Naive thymus-derived CD4-positive, alpha-beta T cell (primary cell): ENCODE data around the gene ROGDI. TPM values are rescaled to one million over a fixed set of nuclear protein-coding genes. Genes with fewer than 3 reads are reported as not detected.

ENCODE experiments used
- ATAC-seq: fragments of 150-1000 bp; cut with Tn5 transposase; 2 replicates; pipeline ENCODE4 v1.10.0; 2021; ENCODE audit warnings: mild to moderate bottlenecking, moderate library complexity
- CTCF ChIA-PET: fragments of 350-600 bp; sonication (Branson Sonifier 250); formaldehyde crosslinking; loops from one replicate; lab custom pipeline; 2021; ENCODE audit warnings: antibody characterized with exemption; lab: Charles Lee
- POLR2A ChIA-PET: fragments of 350-600 bp; sonication (Branson Sonifier 250); formaldehyde crosslinking; loops from one replicate; lab custom pipeline; 2021; ENCODE audit warnings: antibody characterized with exemption, inconsistent platforms; lab: Charles Lee
- DNase-seq, 9 donors: peaks; one replicate each; pipeline versions ENCODE4 v3.0.0 to v3.0.0-alpha.2; 2020 to 2022; ENCODE audit warnings: mixed read lengths in 1 of 9
- H3K27ac ChIP-seq: one replicate; pipeline ENCODE4 v1.7.0; 2013; ENCODE audit warnings: mild to moderate bottlenecking, low read depth, low read length, moderate library complexity
- H3K27me3 ChIP-seq, 2 donors: one replicate each; pipeline ENCODE4 v1.7.0; 2013; ENCODE audit warnings: low read length in 2 of 2, mild to moderate bottlenecking in 2 of 2, moderate library complexity in 2 of 2; ENCODE audit not compliant: control insufficient read depth in 2 of 2, insufficient read depth in 2 of 2
- H3K36me3 ChIP-seq, 3 experiments: 1 replicate in 2 of 3; 2 replicates in 1 of 3; pipeline ENCODE4 v1.7.0; 2013; ENCODE audit warnings: low read length in 3 of 3, mild to moderate bottlenecking in 3 of 3, moderate library complexity in 1 of 3; ENCODE audit not compliant: insufficient read depth in 3 of 3, control insufficient read depth in 2 of 3
- H3K4me1 ChIP-seq, 2 donors: one replicate each; pipeline ENCODE4 v1.7.0; 2013; ENCODE audit warnings: low read length in 2 of 2, mild to moderate bottlenecking in 2 of 2, moderate library complexity in 1 of 2; ENCODE audit not compliant: control insufficient read depth in 2 of 2, insufficient read depth in 2 of 2
- H3K4me3 ChIP-seq: 2 replicates; pipeline ENCODE4 v1.7.0; 2013; ENCODE audit warnings: mild to moderate bottlenecking, low read length
- H3K9me3 ChIP-seq, 3 experiments: 1 replicate in 2 of 3; 2 replicates in 1 of 3; pipeline ENCODE4 v1.7.0; 2013; ENCODE audit warnings: low read length in 3 of 3; ENCODE audit not compliant: control insufficient read depth in 2 of 3
- H3K27ac Mint-ChIP-seq, 9 donors: one replicate each; pipeline ENCODE4 v1.8.0; 2020 to 2022; ENCODE audit warnings: mixed read lengths in 9 of 9, mild to moderate bottlenecking in 8 of 9, moderate library complexity in 5 of 9, inconsistent platforms in 2 of 9
- H3K27me3 Mint-ChIP-seq, 5 donors: one replicate each; pipeline ENCODE4 v1.8.0; 2021 to 2022; ENCODE audit warnings: mixed read lengths in 5 of 5, mild to moderate bottlenecking in 1 of 5
- H3K36me3 Mint-ChIP-seq, 5 donors: one replicate each; pipeline ENCODE4 v1.8.0; 2020 to 2022; ENCODE audit warnings: mixed read lengths in 5 of 5, mild to moderate bottlenecking in 3 of 5, inconsistent platforms in 1 of 5
- H3K4me1 Mint-ChIP-seq, 7 donors: one replicate each; pipeline ENCODE4 v1.8.0; 2020 to 2022; ENCODE audit warnings: mixed read lengths in 7 of 7, mild to moderate bottlenecking in 3 of 7, inconsistent platforms in 1 of 7
- H3K4me3 Mint-ChIP-seq, 10 donors: one replicate each; pipeline ENCODE4 v1.8.0; 2020 to 2022; ENCODE audit warnings: mild to moderate bottlenecking in 10 of 10, mixed read lengths in 10 of 10, moderate library complexity in 6 of 10, inconsistent platforms in 2 of 10
- H3K9me3 Mint-ChIP-seq, 11 donors: one replicate each; pipeline ENCODE4 v1.8.0; 2020 to 2022; ENCODE audit warnings: mixed read lengths in 11 of 11, mild to moderate bottlenecking in 4 of 11, inconsistent platforms in 1 of 11, moderate library complexity in 1 of 11
- intact Hi-C, 2 donors: fragments of 100-400 bp; cut with micrococcal nuclease; formaldehyde crosslinking; loops; one replicate each; pipeline ENCODE4 v1.15.1; 2023
- polyA plus RNA-seq, 2 donors: library from polyadenylated mRNA; unstranded; fragments of 300-500 nt; fragmentation: Illumina TruSeq; gene quantifications; one replicate each; pipeline ENCODE4 v1.2.3, GENCODE V29; 2021
- total RNA-seq, 6 experiments: library from RNA in 5 of 6; stranded (reverse) in 5 of 6; gene quantifications; 1 replicate in 5 of 6; 2 replicates in 1 of 6; pipeline ENCODE4 v1.2.3 and lab custom pipeline; 2021 to 2026

Gene ROGDI
- total and polyA plus RNA-seq, 7 experiments from 2014 or later, result 7.4 to 29.0 (median 8.6) TPM

GRCh38 chr16:4760221-4760910 lies 42.1 kb downstream of the ROGDI start:
- H3K4me1 ChIP-seq, result peaks cover 0 to under 1% of the 10 kb centered on the region in 2 donors
- peaks cover 0 to 84% (median 24%) of the 10 kb centered on the region in 3 experiments for H3K36me3 ChIP-seq
- Mint-ChIP-seq H3K27ac (peak overlapping the region in 1 of 9 donors; percentile 81), H3K27me3 (no peaks in the 10 kb centered on the region), H3K4me1 (peaks cover 0 to 16% (median 9%) of the 10 kb centered on the region in 7 donors), H3K36me3 (peaks cover 4 to 35% (median 16%) of the 10 kb centered on the region in 5 donors), H3K4me3 (no peak overlapping the region), H3K9me3 (peaks cover 0 to 5% (median 0%) of the 10 kb centered on the region in 11 donors)
- no peak for DNase-seq
- no peak overlapping the region for H3K4me3 ChIP-seq
- no peak overlapping the region for H3K27ac ChIP-seq
- CTCF ChIA-PET, result no interaction called here
- intact Hi-C loops, result loop anchor here in 1 of 2 donors (10.0 kb wide), 1 partner anchor 346 kb away; the partner anchor contains the start of gene CORO7
- no peaks in the 10 kb centered on the region for H3K27me3 ChIP-seq
- ATAC-seq, result no peak
- H3K9me3 ChIP-seq, result no peaks in the 10 kb centered on the region
- POLR2A ChIA-PET, result interaction anchor here (0.6 kb wide), 1 partner anchor 40 kb away, joined by 4 read pairs; no protein-coding TSS in a partner anchor

- Mint-ChIP-seq H3K27me3 (no peaks in the 10 kb centered on the region), H3K36me3 (peaks cover 4 to 43% (median 22%) of the 10 kb centered on the region in 5 donors), H3K9me3 (peaks cover 0 to 5% (median 0%) of the 10 kb centered on the region in 11 donors), H3K4me1 (peaks cover 0 to 6% (median 3%) of the 10 kb centered on the region in 7 donors), H3K27ac (no peak overlapping the region), H3K4me3 (no peak overlapping the region)
- ATAC-seq (no peak), DNase-seq (no peak)
- Histone ChIP-seq H3K4me1 (no peaks in the 10 kb centered on the region), H3K27me3 (no peaks in the 10 kb centered on the region), H3K27ac (no peak overlapping the region), H3K36me3 (peaks cover 0 to 89% (median 13%) of the 10 kb centered on the region in 3 experiments), H3K9me3 (no peaks in the 10 kb centered on the region), H3K4me3 (no peak overlapping the region)
- POLR2A ChIA-PET, result interaction anchor here (1.1 kb wide), 1 partner anchor 13 kb away, joined by 3 read pairs; no protein-coding TSS in a partner anchor
- CTCF ChIA-PET, result no interaction called here
- intact Hi-C loops, result no loop called here
These were observed 46.7 kb downstream of the ROGDI start for GRCh38 chr16:4755687-4756086.

- Histone ChIP-seq H3K4me1 (no peaks in the 10 kb centered on the region), H3K27me3 (no peaks in the 10 kb centered on the region), H3K27ac (no peak overlapping the region), H3K4me3 (no peak overlapping the region), H3K36me3 (peaks cover 0 to 82% (median 10%) of the 10 kb centered on the region in 3 experiments), H3K9me3 (no peaks in the 10 kb centered on the region)
- ChIA-PET CTCF (no interaction called here), POLR2A (no interaction called here)
- ATAC-seq (no peak), DNase-seq (no peak)
- intact Hi-C loops, result no loop called here
- Mint-ChIP-seq H3K4me1 (peaks cover 0 to 4% (median 2%) of the 10 kb centered on the region in 7 donors), H3K4me3 (no peak overlapping the region), H3K27me3 (no peaks in the 10 kb centered on the region), H3K36me3 (peaks cover 4 to 38% (median 19%) of the 10 kb centered on the region in 5 donors), H3K9me3 (peaks cover 0 to 5% (median 0%) of the 10 kb centered on the region in 11 donors), H3K27ac (no peak overlapping the region)
These were observed 47.6 kb downstream of the ROGDI start for GRCh38 chr16:4754865-4755264.

GRCh38 chr16:4753227-4753626 lies 49.2 kb downstream of the ROGDI start:
- peaks cover 0 to 5% of the 10 kb centered on the region in 2 donors for H3K4me1 ChIP-seq
- DNase-seq, result no peak
- Mint-ChIP-seq H3K4me1 (peaks cover 2 to 12% (median 4%) of the 10 kb centered on the region in 7 donors), H3K4me3 (no peak overlapping the region), H3K27ac (no peak overlapping the region), H3K9me3 (peaks cover 0 to 5% (median 0%) of the 10 kb centered on the region in 11 donors), H3K27me3 (no peaks in the 10 kb centered on the region), H3K36me3 (peaks cover 4 to 26% (median 11%) of the 10 kb centered on the region in 5 donors)
- H3K27ac ChIP-seq, result no peak overlapping the region
- ChIA-PET CTCF (no interaction called here), POLR2A (no interaction called here)
- H3K4me3 ChIP-seq, result no peak overlapping the region
- peaks cover 0 to 66% (median 2%) of the 10 kb centered on the region in 3 experiments for H3K36me3 ChIP-seq
- intact Hi-C loops, result no loop called here
- ATAC-seq, result no peak
- no peaks in the 10 kb centered on the region for H3K27me3 ChIP-seq
- no peaks in the 10 kb centered on the region for H3K9me3 ChIP-seq

- POLR2A ChIA-PET, result no interaction called here
- no peak overlapping the region for H3K4me3 ChIP-seq
- DNase-seq, result no peak
These were observed 49.9 kb downstream of the ROGDI start for GRCh38 chr16:4752351-4753100.

GRCh38 chr16:4750896-4751295 lies 51.5 kb downstream of the ROGDI start:
- peaks cover 0 to 4% (median 0%) of the 10 kb centered on the region in 11 donors for H3K9me3 Mint-ChIP-seq
- no peak overlapping the region for H3K27ac Mint-ChIP-seq
- no peak overlapping the region for H3K4me3 Mint-ChIP-seq
- peaks cover 8 to 34% (median 18%) of the 10 kb centered on the region in 7 donors for H3K4me1 Mint-ChIP-seq
- Histone ChIP-seq H3K27me3 (no peaks in the 10 kb centered on the region), H3K27ac (no peak overlapping the region), H3K9me3 (no peaks in the 10 kb centered on the region), H3K4me1 (peaks cover 0 to 15% of the 10 kb centered on the region in 2 donors), H3K36me3 (peaks cover 0 to 49% (median 2%) of the 10 kb centered on the region in 3 experiments), H3K4me3 (no peak overlapping the region)
- intact Hi-C loops, result no loop called here
- DNase-seq, result no peak
- ChIA-PET CTCF (no interaction called here), POLR2A (no interaction called here)
- peaks cover 4 to 19% (median 6%) of the 10 kb centered on the region in 5 donors for H3K36me3 Mint-ChIP-seq
- no peaks in the 10 kb centered on the region for H3K27me3 Mint-ChIP-seq
- no peak for ATAC-seq

More at GRCh38 chr16:4752351-4753100, 49.9 kb downstream of the ROGDI start:
- Mint-ChIP-seq H3K27ac (no peak overlapping the region), H3K4me3 (no peak overlapping the region), H3K4me1 (peaks cover 8 to 19% (median 11%) of the 10 kb centered on the region in 7 donors), H3K27me3 (no peaks in the 10 kb centered on the region), H3K36me3 (peaks cover 4 to 25% (median 11%) of the 10 kb centered on the region in 5 donors), H3K9me3 (peaks cover 0 to 5% (median 0%) of the 10 kb centered on the region in 11 donors)
- intact Hi-C loops, result no loop called here
- Histone ChIP-seq H3K4me1 (peaks cover 0 to 10% of the 10 kb centered on the region in 2 donors), H3K27ac (no peak overlapping the region), H3K36me3 (peaks cover 0 to 61% (median 2%) of the 10 kb centered on the region in 3 experiments), H3K9me3 (no peaks in the 10 kb centered on the region), H3K27me3 (no peaks in the 10 kb centered on the region)
- no peak for ATAC-seq
- CTCF ChIA-PET, result no interaction called here
